Thyroid gland (tissue), 4 donors: ENCODE results near the gene ZBED1. TPM values are rescaled to one million over a fixed set of nuclear protein-coding genes. Genes with fewer than 3 reads are reported as not detected.

ENCODE experiments used
- DNase-seq, 2 donors: peaks; one replicate each; pipeline ENCODE4 v3.0.0-alpha.2; 2019
- H3K27ac ChIP-seq, 3 donors: fragments of 200-600 bp; sonication (generic); 1 replicate in 2 of 3; 2 replicates in 1 of 3; pipeline ENCODE4 v1.5.1; 2016 to 2019; ENCODE audit warnings: mild to moderate bottlenecking in 1 of 3, moderate library complexity in 1 of 3
- H3K27me3 ChIP-seq: fragments of 200-600 bp; sonication (generic); one replicate; pipeline ENCODE4 v1.5.1; 2019
- H3K36me3 ChIP-seq, 2 donors: fragments of 200-600 bp; sonication (generic); one replicate each; pipeline ENCODE4 v1.5.1; 2016 to 2019
- H3K4me1 ChIP-seq, 2 donors: fragments of 200-600 bp; sonication (generic); one replicate each; pipeline ENCODE4 v1.5.1; 2017 to 2019
- H3K4me3 ChIP-seq, 3 donors: fragments of 200-600 bp; sonication (generic); replicated peaks in 1 of 3; 1 replicate in 2 of 3; 2 replicates in 1 of 3; pipeline ENCODE4 v1.5.1; 2016; ENCODE audit warnings: mild to moderate bottlenecking in 1 of 3
- H3K9me3 ChIP-seq: fragments of 200-600 bp; sonication (generic); one replicate; pipeline ENCODE4 v1.5.1; 2017
- CTCF ChIP-seq, 6 experiments: fragments of 200-600 bp in 3 of 6; fragments of 450-650 bp in 3 of 6; sonication (generic) in 3 of 6; IDR thresholded peaks; one replicate each; pipeline ENCODE4 v1.5.1; 2016 to 2019; ENCODE audit warnings: antibody characterized with exemption in 6 of 6, mild to moderate bottlenecking in 2 of 6, inconsistent platforms in 1 of 6, moderate library complexity in 1 of 6
- POLR2A ChIP-seq, 2 donors: fragments of 450-650 bp; IDR thresholded peaks; one replicate each; pipeline ENCODE4 v1.6.1; 2017; ENCODE audit warnings: antibody characterized with exemption in 2 of 2, mild to moderate bottlenecking in 2 of 2, moderate library complexity in 1 of 2
- WGBS, 2 donors: methylation state at CpG; one replicate each; pipeline ENCODE4 v1.1.5; 2017; 5-methylcytosine and 5-hydroxymethylcytosine counted together
- intact Hi-C: fragments of 100-400 bp; cut with DNase I; formaldehyde crosslinking; loops from one replicate; pipeline ENCODE4 v1.15.1; 2023
- total RNA-seq, 4 donors: library from RNA; depleted of rRNA; stranded (reverse); fragments of >200 nt; gene quantifications; one replicate each; pipeline ENCODE4 v1.2.3, GENCODE V29; 2016

ZBED1 gene
- total RNA-seq, result 10 to 100 TPM; 32.4 to 48.6 (median 45.2) TPM

GRCh38 chrX:2500803-2501558, at the start of gene ZBED1, which contains the start of gene DHRSX:
Gene ZBED1 (minus strand): TSS chrX:2500976. CDS start chrX:2490719, 10,257 bp downstream.
Gene DHRSX (minus strand): TSS chrX:2500976. CDS start chrX:2500925, 51 bp downstream.
- peak; percentile 25 to 33 for DNase-seq
- 4 to 51% methylated on average over 4 to 10 of the region's 57 CpGs for WGBS, 2 donors
- Histone ChIP-seq H3K27me3 (no peaks in the 10 kb centered on the region), H3K27ac (peak within 1 kb of the TSS; percentile 75 to 93 (median 89)), H3K36me3 (no peaks in the 10 kb centered on the region), H3K4me3 (peak within 1 kb of the TSS; percentile 92 to 99 (median 95)), H3K4me1 (peaks cover 30% of the 10 kb centered on the region in 2 donors), H3K9me3 (no peaks in the 10 kb centered on the region)
- TF ChIP-seq CTCF (IDR thresholded peaks at IDR 0.05) (no peak), POLR2A (IDR thresholded peaks at IDR 0.05) (peak in 1 of 2 donors; percentile 47)
- intact Hi-C loops, result loop anchor here (10.0 kb wide), 1 partner anchor 176 kb away; no protein-coding TSS in a partner anchor

- TF ChIP-seq CTCF (IDR thresholded peaks at IDR 0.05) (no peak), POLR2A (IDR thresholded peaks at IDR 0.05) (no peak)
- Histone ChIP-seq H3K27me3 (no peaks in the 10 kb centered on the region), H3K36me3 (no peaks in the 10 kb centered on the region), H3K27ac (no peak overlapping the region), H3K4me3 (no peak overlapping the region), H3K9me3 (no peaks in the 10 kb centered on the region), H3K4me1 (no peaks in the 10 kb centered on the region)
- WGBS, 2 donors, result 26 to 35% methylated on average over 7 of the region's 7 CpGs
- intact Hi-C loops, result no loop called here
- DNase-seq, result no peak
These were observed 49.1 kb upstream of the ZBED1 start for GRCh38 chrX:2549876-2550275.

- TF ChIP-seq POLR2A (IDR thresholded peaks at IDR 0.05) (no peak), CTCF (IDR thresholded peaks at IDR 0.05) (no peak)
These were observed 48.1 kb upstream of the ZBED1 start for GRCh38 chrX:2548711-2549423.

GRCh38 chrX:2547736-2548135, 47.0 kb upstream of the ZBED1 start:
- H3K4me1 ChIP-seq, result no peaks in the 10 kb centered on the region
- no peaks in the 10 kb centered on the region for H3K9me3 ChIP-seq
- intact Hi-C loops, result no loop called here
- no peak for DNase-seq
- no peak overlapping the region for H3K27ac ChIP-seq
- TF ChIP-seq CTCF (IDR thresholded peaks at IDR 0.05), result no peak
- no peak for TF ChIP-seq POLR2A (IDR thresholded peaks at IDR 0.05)
- H3K4me3 ChIP-seq, result no peak overlapping the region
- no peaks in the 10 kb centered on the region for H3K36me3 ChIP-seq
- H3K27me3 ChIP-seq, result no peaks in the 10 kb centered on the region
- 75 to 94% methylated on average over 4 of the region's 4 CpGs for WGBS, 2 donors

More at GRCh38 chrX:2548711-2549423, 48.1 kb upstream of the ZBED1 start:
- Histone ChIP-seq H3K4me1 (no peaks in the 10 kb centered on the region), H3K9me3 (no peaks in the 10 kb centered on the region), H3K27me3 (no peaks in the 10 kb centered on the region), H3K4me3 (no peak overlapping the region), H3K36me3 (no peaks in the 10 kb centered on the region), H3K27ac (no peak overlapping the region)
- 46 to 51% methylated on average over 11 of the region's 11 CpGs for WGBS, 2 donors
- intact Hi-C loops, result no loop called here
- DNase-seq, result no peak

- intact Hi-C loops, result no loop called here
- WGBS, 2 donors, result 69 to 81% methylated on average over 1 of the region's 1 CpG
- Histone ChIP-seq H3K4me3 (no peak overlapping the region), H3K27ac (no peak overlapping the region), H3K9me3 (no peaks in the 10 kb centered on the region), H3K36me3 (no peaks in the 10 kb centered on the region), H3K27me3 (no peaks in the 10 kb centered on the region), H3K4me1 (no peaks in the 10 kb centered on the region)
- TF ChIP-seq POLR2A (IDR thresholded peaks at IDR 0.05), result no peak
- no peak for TF ChIP-seq CTCF (IDR thresholded peaks at IDR 0.05)
- no peak for DNase-seq
These were observed 45.7 kb upstream of the ZBED1 start for GRCh38 chrX:2546496-2546895.
